ENCODE measurements around the gene MST1. TPM values are rescaled to one million over a fixed set of nuclear protein-coding genes. Genes with fewer than 3 reads are reported as not detected.
"Not testable (repeated sequence)": the region's sequence is repeated elsewhere in the genome, so short reads cannot be mapped to it uniquely, and the experiment has no call there.

Gene MST1
- total RNA-seq, 3 donors from 2014 or later, result 4.1 to 5.7 (median 4.7) TPM

DNA sequence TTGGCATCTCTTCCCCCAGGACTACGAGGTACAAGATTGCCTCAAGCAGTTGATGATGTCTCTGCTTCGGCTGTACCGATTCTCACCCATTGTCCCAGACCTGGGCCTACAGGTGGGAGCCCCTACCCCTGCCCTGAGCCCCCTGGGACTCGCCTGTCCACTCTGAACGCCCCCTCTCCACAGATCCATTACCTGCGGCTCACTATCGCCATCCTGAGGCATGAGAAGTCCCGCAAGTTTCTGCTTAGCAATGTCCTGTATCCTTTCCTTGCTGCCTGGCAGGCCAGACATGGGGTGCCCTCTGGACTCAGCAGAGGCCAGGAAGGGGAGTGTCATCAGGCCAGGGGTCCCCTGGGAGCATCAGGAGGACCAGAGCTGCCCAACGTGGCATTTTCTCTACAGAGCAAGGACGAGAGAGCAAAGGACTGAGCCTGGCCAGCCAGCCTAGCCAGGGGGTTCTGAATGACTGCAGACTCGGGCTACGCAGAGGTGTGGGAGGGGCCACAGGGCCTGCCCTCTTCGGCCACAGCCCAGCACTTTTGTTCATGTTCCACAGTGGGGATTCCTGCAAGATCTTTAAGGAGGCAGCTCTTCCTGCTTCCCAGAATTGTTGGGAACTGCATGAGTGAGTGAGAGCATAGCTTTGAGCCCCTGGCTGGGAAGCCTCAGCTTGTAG is 11.3 kb upstream of the MST1 start:
- DNase-seq, result no peak
- H3K9me3 Mint-ChIP-seq, result no peaks in the 10 kb centered on the region
- ATAC-seq, result no peak
- no peaks in the 10 kb centered on the region for H3K27me3 Mint-ChIP-seq (ENCODE audit: low read depth)
- no peak overlapping the region for H3K4me3 Mint-ChIP-seq
- peaks cover 2% of the 10 kb centered on the region for H3K4me1 Mint-ChIP-seq (ENCODE audit: low read depth)
- peaks cover 7% of the 10 kb centered on the region for H3K36me3 Mint-ChIP-seq (ENCODE audit: insufficient read depth)

- Mint-ChIP-seq H3K9me3 (no peaks in the 10 kb centered on the region), H3K36me3 (ENCODE audit: insufficient read depth) (peaks cover 7% of the 10 kb centered on the region), H3K27me3 (ENCODE audit: low read depth) (no peaks in the 10 kb centered on the region), H3K4me1 (ENCODE audit: low read depth) (peaks cover 2% of the 10 kb centered on the region), H3K4me3 (no peak overlapping the region)
- DNase-seq, result no peak
- ATAC-seq, result no peak
Measured at GRCh38 chr3:49700014-49700413, 10.7 kb upstream of the MST1 start.

DNA sequence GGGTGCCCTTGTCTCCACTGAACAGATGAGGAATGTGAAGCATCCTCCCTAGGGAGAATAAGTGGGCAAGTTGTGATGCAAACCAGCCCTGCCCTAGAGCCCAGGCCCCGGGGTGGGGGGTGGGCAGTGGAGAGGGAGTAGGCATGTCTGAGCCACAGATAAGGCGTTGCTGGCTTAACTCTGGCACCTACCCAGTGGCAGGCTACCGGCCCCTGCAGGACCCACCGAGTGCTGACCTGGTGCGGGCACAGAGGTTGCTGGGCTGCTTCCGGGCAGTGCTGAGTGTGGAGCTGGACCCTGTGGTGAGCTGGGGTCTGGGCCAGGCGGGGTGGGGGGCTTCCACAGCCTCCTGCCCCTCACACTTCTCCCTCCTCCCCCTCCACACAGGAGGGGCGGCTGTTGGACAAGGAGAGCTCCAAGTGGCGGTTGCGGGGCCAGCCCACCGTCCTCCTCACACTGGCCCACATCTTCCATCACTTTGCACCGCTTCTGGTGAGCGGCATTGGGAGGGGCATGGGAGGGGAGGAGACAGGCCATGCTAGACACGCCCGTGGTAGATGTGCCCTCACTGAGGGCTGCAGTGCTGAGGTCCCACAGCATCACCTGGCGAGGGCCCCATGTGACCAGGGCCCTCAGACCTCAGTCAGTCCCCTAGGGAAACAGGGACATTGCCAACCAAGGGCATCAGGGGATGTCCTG is 10.2 kb upstream of the MST1 start:
- Mint-ChIP-seq H3K4me3 (no peak overlapping the region), H3K4me1 (ENCODE audit: low read depth) (peaks cover 2% of the 10 kb centered on the region), H3K9me3 (no peaks in the 10 kb centered on the region), H3K27me3 (ENCODE audit: low read depth) (no peaks in the 10 kb centered on the region), H3K36me3 (ENCODE audit: insufficient read depth) (peaks cover 7% of the 10 kb centered on the region)
- ATAC-seq (no peak), DNase-seq (no peak)

DNA sequence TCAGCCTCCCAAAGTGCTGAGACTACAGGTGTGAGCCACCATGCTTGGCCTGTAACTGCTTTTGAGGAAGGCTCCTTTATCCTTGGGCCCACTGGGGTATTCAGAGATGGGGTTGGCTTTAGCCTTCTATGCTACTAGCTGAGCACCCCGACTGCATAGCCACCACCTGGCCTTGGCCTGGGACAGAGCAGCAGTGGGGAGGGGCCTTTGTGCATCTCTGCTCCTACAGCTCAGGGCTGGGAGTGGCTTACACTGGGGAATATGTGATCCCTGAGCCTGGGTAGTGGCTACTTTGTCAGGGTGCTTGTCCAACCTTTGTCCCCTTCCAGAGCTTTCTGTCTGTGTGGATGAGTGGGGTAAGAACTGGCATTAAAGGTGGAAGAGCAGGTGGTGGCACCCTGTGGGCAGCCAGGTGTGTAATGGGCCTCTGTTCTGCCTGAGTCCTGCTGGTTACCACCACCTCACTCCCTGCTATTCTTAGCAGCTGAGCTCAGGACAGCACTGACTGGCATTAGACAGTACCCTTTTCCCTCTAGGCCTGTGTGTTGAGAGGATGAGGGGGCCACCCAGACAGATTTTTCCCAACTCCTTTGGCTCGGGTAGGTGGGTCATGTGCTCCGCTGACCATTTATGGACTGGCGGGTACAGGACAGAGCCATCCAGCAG is 6.2 kb upstream of the MST1 start:
- not testable (repeated sequence) for DNase-seq; H3K27me3 Mint-ChIP-seq (ENCODE audit: low read depth); H3K36me3 Mint-ChIP-seq (ENCODE audit: insufficient read depth); ATAC-seq; H3K9me3 Mint-ChIP-seq; H3K4me3 Mint-ChIP-seq
- peaks cover 14% of the 10 kb centered on the region for H3K4me1 Mint-ChIP-seq (ENCODE audit: low read depth)

DNA sequence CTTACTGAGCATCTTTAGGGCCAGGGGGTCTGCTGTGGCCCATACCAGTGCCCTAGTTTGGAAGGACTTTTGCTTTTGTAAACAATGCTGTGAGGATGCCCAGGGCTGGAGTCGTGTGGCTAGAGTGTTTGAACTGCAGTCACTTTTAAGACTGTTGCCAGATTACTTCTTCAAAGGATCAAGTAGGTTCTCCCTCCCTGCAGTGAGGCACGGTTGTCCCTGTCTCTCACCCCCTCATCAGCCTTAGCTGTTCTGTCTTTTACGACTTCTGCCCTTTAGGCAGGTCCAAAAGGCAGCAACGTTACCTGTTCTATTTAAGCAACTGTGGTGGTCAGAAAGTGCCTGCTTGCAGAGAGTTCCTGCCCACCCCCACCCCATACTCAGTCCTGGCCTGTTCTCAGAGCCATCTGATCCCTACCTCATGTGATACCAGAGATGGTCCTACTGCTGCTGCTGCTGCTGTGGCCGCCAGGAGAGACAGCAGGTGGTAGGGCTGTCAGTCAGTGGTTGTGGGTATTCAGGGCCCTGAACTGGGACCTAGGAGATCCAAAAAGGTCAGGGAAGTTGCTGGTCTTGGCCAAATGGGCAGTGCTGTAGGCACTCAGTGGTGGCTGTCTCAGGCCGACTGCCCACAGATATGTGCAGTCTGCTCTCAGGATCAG is 5.3 kb upstream of the MST1 start:
- not testable (repeated sequence) for H3K4me3 Mint-ChIP-seq; DNase-seq; H3K27me3 Mint-ChIP-seq (ENCODE audit: low read depth); H3K36me3 Mint-ChIP-seq (ENCODE audit: insufficient read depth); H3K9me3 Mint-ChIP-seq; ATAC-seq
- H3K4me1 Mint-ChIP-seq (ENCODE audit: low read depth), result peaks cover 21% of the 10 kb centered on the region

DNA sequence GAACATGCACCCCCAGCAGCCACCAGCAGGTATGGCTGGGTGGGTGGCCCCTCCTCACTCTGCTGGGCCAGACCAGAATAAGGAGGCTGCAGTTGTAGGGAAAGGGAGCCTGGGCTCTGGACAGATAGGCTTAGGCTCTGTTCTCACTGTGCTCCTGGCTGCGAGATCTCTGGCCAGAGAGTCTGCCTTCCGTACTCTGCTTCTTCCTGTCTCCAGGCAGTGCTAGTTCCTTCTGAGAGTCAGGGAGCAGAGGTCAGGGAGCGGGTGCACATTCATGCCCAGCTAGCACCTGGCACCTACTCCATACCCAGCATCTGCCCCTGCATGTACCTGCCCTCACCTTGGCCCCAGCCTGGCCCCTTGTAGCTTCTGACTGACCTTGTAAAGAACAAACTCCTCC is 2.2 kb upstream of the MST1 start:
- peak overlapping the region; percentile 26 for H3K4me3 Mint-ChIP-seq
- DNase-seq; H3K9me3 Mint-ChIP-seq; H3K27me3 Mint-ChIP-seq (ENCODE audit: low read depth); H3K36me3 Mint-ChIP-seq (ENCODE audit: insufficient read depth); ATAC-seq: not testable (repeated sequence)
- H3K4me1 Mint-ChIP-seq (ENCODE audit: low read depth), result peaks cover 38% of the 10 kb centered on the region

DNA sequence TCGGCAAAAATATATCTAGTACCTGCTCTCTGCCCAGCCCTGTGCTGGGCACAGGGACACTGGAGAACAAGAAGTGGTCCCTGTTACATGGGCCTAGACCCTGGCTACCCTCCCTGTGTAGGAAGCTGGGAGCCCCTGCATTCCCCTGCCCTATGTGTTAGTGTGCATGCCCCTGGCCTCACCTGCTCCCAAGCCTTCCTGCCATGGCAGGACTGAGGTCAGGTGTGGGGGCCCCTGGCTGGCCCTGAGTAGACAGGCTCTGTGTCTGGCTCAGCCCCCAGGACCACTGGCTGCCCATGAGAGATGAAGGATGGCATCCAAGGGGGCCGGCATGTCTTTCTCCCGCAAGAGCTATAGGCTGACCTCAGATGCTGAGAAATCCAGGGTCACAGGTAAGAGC is 1.6 kb upstream of the MST1 start:
- H3K4me1 Mint-ChIP-seq (ENCODE audit: low read depth), result peaks cover 38% of the 10 kb centered on the region
- not testable (repeated sequence) for DNase-seq; H3K36me3 Mint-ChIP-seq (ENCODE audit: insufficient read depth); ATAC-seq; H3K9me3 Mint-ChIP-seq; H3K27me3 Mint-ChIP-seq (ENCODE audit: low read depth)
- peak overlapping the region; percentile 97 for H3K4me3 Mint-ChIP-seq

DNA sequence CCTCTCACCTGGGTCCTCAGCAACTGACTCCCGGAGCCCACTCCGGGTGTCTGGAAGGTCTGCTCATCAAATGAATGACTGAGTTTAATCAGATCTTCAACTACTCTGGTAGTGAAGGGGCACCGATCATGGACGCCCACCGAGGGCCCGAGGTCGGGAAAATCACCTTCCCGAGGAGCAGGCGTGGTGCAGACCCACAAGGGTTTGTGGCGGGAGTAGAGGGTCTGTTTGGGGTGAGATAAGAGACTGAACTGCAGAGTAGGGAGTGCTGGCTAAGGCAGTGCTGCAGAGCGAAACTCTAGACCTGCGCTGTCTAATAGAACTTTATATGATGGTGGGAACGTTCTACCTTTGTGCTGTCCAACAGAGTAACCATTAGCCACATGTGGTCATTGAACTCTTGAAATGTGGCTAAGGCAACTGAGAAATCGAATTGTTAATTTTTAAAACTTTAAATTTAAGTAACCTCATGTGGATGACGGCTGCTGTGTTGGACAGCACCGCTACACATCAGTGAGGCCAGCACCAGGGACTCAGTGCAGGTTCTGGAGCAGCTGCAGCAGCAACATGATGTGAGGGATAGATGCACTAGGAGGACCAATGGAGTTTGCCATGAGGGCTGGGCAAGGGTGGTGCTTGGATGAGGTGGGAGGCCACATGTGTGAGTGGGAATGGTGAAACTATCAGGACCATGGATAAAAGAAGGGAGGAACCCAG is 792 bp upstream of the MST1 start:
- H3K4me1 Mint-ChIP-seq (ENCODE audit: low read depth), result peaks cover 38% of the 10 kb centered on the region
- DNase-seq, result not testable (repeated sequence)

DNA sequence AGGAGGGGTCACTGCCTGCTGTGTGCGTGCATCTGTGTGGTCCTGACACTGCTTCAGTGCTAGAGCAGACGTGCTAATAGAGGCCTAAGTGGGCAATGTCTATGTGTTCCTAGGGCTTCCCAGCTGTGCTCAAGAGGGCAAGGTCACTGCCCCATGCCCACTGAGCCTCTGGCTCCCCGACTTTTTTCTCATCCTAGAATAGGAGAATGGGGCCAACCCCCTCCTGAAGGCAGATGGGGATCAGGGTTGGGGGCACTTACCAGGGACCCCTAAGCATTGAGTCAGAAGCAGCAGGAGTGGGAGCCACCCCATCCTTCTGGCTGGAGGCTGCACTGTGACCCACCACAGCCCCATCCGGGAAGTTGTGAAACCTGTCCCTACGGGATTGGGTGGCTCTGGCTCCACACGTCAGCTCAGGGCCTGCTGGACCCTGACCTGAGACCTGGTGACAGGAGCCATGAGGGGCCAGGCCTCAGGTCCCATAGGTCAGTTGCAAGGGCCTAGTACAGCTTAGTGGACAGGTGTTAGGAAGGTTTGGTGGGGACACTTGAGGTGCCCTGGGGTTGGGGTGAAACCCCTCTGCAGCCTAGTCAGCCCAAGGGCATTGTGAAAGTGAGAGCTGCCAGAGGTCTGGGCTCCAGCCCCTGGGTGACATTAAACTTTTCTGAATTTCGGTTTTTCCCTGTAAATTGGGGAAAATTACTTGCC is 782 bp downstream of the MST1 start:
- H3K36me3 Mint-ChIP-seq (ENCODE audit: insufficient read depth); H3K27me3 Mint-ChIP-seq (ENCODE audit: low read depth); DNase-seq; ATAC-seq; H3K9me3 Mint-ChIP-seq: not testable (repeated sequence)
- Mint-ChIP-seq H3K4me3 (peak overlapping the region; percentile 97), H3K4me1 (ENCODE audit: low read depth) (peaks cover 38% of the 10 kb centered on the region)

More for the DNA sequence above, 792 bp upstream of the MST1 start:
- H3K4me3 Mint-ChIP-seq, result peak overlapping the region; percentile 97
- not testable (repeated sequence) for ATAC-seq; H3K27me3 Mint-ChIP-seq (ENCODE audit: low read depth); H3K9me3 Mint-ChIP-seq; H3K36me3 Mint-ChIP-seq (ENCODE audit: insufficient read depth)

- DNase-seq; H3K27me3 Mint-ChIP-seq (ENCODE audit: low read depth); H3K4me3 Mint-ChIP-seq; H3K9me3 Mint-ChIP-seq; ATAC-seq: not testable (repeated sequence)
- Mint-ChIP-seq H3K36me3 (ENCODE audit: insufficient read depth) (peaks cover 16% of the 10 kb centered on the region), H3K4me1 (ENCODE audit: low read depth) (peaks cover 34% of the 10 kb centered on the region)
Measured at GRCh38 chr3:49687424-49687795, 1.9 kb downstream of the MST1 start.

- not testable (repeated sequence) for H3K27me3 Mint-ChIP-seq (ENCODE audit: low read depth); H3K9me3 Mint-ChIP-seq; DNase-seq
- peak; percentile 19 to 23 for ATAC-seq
- peak overlapping the region; percentile 21 for H3K4me3 Mint-ChIP-seq
- H3K4me1 Mint-ChIP-seq (ENCODE audit: low read depth), result peaks cover 34% of the 10 kb centered on the region
- H3K36me3 Mint-ChIP-seq (ENCODE audit: insufficient read depth), result peaks cover 16% of the 10 kb centered on the region
Measured at GRCh38 chr3:49686769-49687423, 2.4 kb downstream of the MST1 start.

GRCh38 chr3:49686346-49686745 is 2.9 kb downstream of the MST1 start:
- peak overlapping the region; percentile 43 for H3K4me3 Mint-ChIP-seq
- H3K4me1 Mint-ChIP-seq (ENCODE audit: low read depth), result peaks cover 32% of the 10 kb centered on the region
- not testable (repeated sequence) for H3K9me3 Mint-ChIP-seq; H3K27me3 Mint-ChIP-seq (ENCODE audit: low read depth)
- DNase-seq, result peak; percentile 29
- H3K36me3 Mint-ChIP-seq (ENCODE audit: insufficient read depth), result peaks cover 16% of the 10 kb centered on the region
- ATAC-seq, result peak; percentile 4 to 11

DNA sequence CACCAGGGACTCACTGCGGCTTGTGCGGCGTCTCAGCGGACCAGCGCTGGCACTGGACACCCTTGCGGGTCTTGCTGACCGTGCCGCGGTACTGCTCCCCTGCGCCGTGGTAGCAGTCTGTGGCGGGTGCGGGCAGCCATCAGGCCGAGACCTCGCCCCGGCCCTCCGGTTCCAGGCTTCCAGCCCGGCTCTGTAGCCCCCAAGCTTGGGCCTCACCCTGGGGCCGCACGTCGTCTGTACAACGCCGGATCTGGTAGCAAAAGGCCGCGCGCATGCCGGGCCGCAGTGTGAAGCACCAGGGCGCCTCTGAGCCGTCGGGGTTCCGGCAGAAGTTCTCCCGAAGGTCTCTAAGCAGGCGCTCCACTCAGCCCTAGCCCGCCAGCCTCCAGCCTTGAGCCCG is 3.4 kb downstream of the MST1 start:
- not testable (repeated sequence) for H3K9me3 Mint-ChIP-seq; H3K27me3 Mint-ChIP-seq (ENCODE audit: low read depth); H3K4me3 Mint-ChIP-seq; DNase-seq
- Mint-ChIP-seq H3K4me1 (ENCODE audit: low read depth) (peaks cover 27% of the 10 kb centered on the region), H3K36me3 (ENCODE audit: insufficient read depth) (peaks cover 16% of the 10 kb centered on the region)
- ATAC-seq, result peak in 1 of 2 donors; percentile 1

Measured in activated T-cell treated with anti-CD3 and anti-CD28 coated beads, Interleukin-2, amount 50 U/mL, for 4 hours (primary cell).